NCI-H2029 (cell line): ENCODE measurements around the gene ZNF646.

ENCODE experiments used
- DNase-seq: peaks from one replicate; lab custom pipeline; 2025; lab: John Stamatoyannopoulos, UW

ZNF646 gene, protein sequence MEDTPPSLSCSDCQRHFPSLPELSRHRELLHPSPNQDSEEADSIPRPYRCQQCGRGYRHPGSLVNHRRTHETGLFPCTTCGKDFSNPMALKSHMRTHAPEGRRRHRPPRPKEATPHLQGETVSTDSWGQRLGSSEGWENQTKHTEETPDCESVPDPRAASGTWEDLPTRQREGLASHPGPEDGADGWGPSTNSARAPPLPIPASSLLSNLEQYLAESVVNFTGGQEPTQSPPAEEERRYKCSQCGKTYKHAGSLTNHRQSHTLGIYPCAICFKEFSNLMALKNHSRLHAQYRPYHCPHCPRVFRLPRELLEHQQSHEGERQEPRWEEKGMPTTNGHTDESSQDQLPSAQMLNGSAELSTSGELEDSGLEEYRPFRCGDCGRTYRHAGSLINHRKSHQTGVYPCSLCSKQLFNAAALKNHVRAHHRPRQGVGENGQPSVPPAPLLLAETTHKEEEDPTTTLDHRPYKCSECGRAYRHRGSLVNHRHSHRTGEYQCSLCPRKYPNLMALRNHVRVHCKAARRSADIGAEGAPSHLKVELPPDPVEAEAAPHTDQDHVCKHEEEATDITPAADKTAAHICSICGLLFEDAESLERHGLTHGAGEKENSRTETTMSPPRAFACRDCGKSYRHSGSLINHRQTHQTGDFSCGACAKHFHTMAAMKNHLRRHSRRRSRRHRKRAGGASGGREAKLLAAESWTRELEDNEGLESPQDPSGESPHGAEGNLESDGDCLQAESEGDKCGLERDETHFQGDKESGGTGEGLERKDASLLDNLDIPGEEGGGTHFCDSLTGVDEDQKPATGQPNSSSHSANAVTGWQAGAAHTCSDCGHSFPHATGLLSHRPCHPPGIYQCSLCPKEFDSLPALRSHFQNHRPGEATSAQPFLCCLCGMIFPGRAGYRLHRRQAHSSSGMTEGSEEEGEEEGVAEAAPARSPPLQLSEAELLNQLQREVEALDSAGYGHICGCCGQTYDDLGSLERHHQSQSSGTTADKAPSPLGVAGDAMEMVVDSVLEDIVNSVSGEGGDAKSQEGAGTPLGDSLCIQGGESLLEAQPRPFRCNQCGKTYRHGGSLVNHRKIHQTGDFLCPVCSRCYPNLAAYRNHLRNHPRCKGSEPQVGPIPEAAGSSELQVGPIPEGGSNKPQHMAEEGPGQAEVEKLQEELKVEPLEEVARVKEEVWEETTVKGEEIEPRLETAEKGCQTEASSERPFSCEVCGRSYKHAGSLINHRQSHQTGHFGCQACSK (N-terminal part only)

DNA sequence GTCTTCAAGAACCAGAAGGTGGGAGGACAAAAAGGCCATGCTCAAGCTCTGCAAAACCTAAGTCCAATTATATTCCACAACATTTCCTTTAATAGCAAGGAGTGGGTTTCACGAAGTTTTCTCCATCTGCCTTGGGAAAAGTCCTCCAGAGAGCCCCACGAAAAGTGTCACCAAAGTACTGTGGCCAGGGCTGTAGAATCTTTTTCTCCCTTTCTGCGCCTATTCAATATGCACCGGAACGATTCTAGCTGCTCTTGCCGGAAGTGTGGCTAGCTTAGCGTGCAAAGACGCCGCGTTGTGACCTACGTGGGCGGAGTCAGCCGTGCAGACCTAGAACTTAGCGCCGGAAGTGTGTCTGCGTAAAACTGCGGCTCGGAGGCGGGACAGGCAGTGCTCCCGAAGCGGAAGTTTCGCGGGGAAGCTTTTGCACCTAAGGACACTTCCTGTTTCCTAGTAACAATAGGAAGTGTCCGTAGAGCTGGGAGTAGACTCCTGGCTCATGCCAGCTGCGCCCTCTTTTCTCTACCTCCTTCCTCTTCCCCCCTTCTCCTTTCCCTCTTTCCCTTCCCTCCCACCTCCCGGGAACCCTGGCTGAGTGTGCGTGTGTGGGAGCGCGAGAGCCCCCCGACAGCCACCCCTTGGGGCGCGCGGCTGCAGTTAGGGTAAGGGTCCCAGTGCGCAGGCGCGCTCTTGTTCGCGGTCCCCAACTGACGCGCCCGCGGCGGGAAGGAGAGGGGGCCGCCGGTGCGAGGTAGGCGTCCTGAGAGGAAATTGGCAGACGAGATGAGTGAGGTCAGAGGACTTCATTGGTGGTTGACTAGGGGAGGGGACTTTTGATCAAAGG, at the start of gene ZNF646, which contains the start of gene ZNF668:
ZNF646 (plus strand) TSS at position 453 of the 844 bp plus-strand sequence. CDS start 1,903 bp downstream, outside the sequence.
ZNF668 (minus strand) TSS at position 271 of the 844 bp plus-strand sequence. CDS start 9,781 bp downstream, outside the sequence.
- DNase-seq: peak; percentile 99

DNA sequence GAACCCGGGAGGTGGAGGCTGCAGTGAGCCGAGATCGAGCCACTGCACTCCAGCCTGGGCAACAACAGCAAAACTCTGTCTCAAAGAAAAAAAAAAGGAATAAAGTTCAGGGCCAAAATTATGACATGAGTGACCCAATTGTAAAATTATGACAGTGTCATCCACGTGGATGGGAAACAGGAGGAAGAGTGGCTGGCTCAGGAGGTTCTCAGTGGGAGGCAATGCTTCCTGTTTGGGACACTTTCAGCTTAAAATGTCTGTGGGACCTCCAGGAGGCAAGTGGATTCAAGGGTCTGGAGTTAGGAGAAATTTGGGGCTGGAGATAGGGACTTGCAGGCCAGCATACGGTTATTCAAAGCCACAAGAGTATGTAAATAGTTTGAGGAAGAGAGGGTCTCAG, 48.9 kb upstream of the ZNF646 start:
- DNase-seq: no peak

DNA sequence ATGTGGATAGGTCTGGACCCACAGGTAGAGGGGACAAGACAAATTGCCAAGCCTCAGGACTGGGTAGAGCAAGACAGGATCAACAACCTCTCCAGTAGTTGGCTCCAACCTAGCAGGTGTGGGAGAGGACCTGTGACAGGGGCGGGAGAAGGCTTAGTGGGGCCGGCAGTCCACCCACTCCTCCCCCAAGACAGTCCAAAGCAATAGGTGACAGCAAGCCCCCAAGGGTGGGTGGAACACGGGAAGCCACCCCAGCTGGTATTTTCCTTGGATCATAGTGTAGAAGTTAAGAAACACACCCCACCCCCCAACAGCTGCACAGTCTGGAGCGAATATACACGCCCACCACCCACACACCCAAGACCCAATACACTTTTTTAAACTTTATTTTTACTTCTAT, 45.0 kb upstream of the ZNF646 start:
- DNase-seq: no peak

DNA sequence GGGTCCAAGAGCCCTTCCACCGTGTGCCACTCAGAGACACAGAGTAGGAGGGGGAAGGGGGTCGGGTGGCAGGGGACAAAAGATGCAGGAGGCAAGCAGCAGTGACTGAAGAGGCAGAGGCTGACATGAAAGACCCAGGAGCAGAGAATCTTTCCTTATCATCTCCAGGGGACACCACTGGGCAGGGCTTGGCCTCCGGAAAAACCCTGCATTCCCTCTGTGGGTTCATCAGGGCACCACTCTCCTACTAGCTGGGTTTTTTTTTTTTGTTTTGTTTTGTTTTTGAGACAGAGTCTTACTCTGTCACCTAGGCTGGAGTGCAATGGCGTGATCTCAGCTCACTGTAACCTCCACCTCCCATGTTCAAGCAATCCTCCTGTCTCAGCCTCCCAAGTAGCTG, 42.9 kb upstream of the ZNF646 start:
- no peak for DNase-seq

DNA sequence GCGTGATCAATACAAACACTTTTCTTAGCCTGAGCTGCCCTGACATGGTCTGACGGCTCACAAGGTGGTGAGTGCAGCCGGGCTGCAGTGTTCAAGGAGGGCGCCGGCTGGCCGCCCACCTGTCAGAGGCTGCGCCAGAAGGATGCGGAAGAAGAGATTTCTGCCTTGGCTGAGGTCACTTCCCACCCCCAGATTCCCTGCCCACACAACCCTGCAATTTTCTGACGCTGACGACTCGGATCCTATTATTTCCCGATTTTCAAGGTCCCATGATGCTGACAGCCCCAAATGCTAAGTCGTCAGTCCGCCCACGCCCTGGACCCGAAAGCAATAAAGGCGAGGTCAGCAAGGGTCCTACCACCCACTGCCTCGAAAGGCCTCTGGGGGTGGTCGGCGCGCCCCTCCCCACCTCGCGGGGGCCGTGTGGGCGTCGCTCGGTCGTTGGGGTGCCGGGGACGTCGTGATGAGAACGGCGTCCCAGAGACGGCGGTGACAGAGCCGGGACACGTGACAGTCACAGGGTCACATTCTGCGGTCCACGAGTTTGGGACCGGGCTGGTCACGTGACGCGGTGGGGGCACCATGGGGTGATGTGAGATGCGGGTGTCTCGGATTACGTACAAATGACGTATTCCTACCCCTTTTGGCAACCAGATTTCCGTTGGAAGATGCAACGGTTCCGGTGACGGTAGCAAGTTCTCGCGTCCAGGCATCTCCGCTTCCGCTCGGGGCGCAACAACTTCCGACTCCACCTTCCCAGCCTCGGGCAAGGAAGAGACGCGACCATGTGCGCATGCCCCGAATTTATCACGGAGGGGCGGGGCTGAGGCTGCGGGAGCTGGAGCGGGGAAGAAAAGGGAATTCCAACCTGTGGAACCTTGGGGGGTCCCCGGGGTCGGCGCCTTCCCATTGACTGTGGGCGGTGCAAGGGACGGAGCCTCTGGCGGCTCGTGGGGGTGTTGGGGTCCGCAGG, 41.2 kb upstream of the ZNF646 start, which contains the start of gene STX4:
STX4 (plus strand) TSS at position 823 of the 973 bp plus-strand sequence. CDS start 248 bp downstream, outside the sequence.
- peak; percentile 92 for DNase-seq

DNA sequence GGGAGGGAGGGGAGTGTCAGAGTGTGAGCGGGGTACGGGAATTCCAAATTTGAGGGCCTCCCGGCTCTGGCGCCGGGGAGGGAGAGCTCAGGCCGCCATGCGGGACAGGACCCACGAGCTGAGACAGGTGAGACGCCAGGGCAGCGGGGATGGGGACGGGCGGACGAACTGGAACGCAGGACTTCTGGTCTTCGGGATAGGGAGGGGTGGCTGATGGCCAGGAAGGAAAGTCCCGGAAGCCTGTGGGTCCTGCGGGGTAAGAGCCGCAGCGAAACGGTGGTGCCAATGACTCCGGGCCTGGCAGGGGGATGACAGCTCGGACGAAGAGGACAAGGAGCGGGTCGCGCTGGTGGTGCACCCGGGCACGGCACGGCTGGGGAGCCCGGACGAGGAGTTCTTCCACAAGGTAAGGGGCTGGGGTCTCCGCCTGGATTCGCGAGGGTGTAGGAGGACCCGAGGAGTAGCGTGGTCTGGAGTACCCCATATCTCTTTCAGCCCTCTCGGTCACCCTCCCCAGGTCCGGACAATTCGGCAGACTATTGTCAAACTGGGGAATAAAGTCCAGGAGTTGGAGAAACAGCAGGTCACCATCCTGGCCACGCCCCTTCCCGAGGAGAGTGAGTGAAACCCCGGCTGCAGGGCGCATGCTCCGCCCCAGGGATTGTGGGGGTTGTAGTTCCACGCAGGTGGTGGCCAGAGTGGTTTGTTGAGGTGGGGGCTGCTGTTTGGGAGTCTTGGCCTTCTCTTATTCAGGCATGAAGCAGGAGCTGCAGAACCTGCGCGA, 40.3 kb upstream of the ZNF646 start:
- peak; percentile 63 for DNase-seq

DNA sequence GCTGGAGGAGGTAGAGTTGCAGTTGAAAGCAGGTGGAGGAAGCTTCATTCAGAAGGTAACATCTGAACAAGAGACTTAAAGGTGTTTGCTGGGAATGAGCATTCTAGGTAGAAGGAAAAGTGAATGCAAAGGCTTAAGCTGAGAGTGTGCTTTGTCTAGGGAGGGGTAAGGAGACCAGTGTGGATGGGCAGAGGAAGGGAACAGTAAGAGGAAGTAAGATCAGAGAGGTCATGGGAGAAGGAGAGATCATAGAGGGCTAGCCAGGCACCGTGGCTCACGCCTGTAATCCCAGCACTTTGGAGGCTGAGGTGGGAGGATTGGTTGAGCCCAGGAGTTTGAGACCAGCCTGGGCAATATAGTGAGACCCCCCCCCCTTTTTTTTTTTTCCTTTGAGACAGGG, 37.5 kb upstream of the ZNF646 start:
- DNase-seq: no peak

DNA sequence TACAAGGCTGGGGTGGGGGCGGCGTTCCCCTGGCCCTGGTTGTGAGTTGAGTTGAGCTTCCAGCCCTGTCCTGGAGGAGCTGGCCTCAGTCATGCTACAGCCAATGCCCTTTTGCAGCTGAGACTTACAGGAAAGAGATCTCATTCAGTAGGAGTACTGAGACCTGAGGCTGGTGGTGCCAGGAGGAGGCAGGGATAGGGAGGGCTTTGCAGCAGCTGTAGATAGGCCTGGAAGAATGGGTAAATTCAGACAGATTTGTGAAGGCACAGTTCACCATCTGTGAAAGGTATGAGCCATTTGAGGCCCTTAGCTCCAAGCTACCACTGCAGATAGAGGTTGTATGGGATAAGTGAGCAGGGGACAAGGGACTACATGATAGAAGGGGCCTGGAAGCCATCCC, 35.2 kb upstream of the ZNF646 start:
- DNase-seq: no peak

DNA sequence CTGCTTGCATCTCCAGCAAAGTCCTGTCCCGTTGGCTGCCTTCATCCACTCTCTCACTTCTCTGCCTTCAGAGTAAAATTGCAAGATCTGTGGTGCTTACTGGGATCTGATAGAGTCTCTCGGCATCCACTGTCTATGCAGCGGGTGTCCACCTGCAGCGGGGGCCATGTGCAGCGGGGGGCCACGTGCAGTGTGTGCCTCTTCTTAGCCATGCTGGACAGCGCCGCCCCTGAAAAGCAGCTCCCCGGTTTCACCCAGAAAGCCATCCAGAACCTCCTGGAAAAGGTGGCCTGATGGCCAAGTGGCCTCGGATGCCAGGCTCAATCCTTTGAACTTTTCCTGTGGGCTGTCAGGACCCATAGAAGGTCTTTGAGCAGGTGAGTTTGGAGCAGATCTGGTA, 31.4 kb upstream of the ZNF646 start:
- DNase-seq: no peak

DNA sequence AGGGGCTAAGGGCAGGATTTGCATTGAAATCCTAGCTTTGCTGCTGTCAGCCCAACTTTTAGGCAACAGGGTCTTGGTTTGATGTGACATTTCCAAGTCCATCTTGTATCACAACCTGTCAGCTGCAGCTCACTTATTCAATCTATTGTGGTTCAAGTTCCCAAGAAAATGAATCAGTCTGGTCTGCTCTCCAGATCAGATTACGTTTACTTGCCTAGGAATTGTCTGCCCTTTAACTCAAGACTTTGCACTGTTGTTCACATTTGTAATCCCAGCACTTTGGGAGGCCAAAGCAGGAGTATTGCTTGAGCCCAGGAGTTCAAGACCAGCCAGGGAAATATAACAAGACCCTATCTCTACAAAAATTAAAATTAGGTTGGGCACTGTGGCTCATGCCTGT, 30.9 kb upstream of the ZNF646 start:
- no peak for DNase-seq

DNA sequence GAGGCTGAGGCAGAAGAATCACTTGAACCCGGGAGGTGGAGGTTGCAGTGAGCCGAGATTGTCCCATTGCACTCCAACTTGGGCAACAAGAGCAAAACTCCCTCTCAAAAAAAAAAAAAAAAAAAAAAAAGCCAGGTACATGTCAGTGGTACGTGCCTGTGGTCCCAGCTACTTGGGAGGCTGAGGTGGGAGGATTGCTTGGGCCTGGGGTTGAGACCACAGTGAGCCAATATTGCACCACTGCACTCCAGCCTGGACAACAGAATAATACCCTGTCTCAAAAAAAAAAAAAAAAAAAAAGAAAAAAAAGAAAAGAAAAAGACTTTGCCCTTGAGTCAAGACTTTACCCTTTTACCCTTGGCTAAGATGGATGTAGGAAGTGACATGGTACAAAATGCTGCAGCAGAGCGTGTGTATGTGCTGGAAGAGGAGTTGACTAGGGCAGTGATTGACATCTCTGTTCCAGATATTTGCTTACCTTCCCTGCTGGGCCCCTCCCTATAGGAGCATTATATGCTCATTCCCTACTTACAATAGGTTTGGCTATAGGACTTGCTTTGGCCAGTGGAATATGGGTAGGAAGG, 30.2 kb upstream of the ZNF646 start:
- no peak for DNase-seq

DNA sequence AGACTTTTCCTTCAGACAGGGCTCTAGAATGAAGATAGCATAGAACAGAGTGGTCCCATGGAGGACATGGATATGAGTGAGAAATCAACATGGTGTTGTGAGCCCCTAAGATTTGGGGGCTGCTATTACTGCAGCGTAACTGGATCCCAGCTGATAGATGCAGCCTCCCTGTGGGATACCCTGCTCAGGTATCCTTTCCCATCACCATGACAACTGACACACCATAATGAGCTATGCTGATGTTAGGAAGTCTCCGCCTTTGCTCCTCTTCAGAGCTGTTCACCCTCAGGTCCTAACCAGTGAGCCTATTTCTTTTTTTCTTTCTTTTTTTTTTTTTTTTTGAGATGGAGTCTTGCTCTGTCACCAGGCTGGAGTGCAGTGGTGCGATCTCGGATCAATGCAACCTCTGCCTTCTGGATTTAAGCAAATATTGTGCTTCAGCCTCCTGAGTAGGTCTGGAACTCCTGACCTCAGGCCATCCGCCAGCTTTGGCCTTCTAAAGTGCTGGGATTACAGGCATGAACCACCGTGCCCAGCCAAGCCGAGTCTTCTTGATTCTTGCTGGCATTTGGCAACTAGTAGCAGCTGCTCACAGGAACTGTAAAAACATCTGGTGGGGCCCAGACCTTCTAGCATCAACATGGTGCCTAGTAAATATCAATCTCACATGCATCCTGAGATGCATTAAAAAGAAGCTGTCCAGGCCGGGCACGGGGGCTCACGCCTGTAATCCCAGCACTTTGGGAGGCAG, 23.8 kb upstream of the ZNF646 start:
- DNase-seq: no peak

DNA sequence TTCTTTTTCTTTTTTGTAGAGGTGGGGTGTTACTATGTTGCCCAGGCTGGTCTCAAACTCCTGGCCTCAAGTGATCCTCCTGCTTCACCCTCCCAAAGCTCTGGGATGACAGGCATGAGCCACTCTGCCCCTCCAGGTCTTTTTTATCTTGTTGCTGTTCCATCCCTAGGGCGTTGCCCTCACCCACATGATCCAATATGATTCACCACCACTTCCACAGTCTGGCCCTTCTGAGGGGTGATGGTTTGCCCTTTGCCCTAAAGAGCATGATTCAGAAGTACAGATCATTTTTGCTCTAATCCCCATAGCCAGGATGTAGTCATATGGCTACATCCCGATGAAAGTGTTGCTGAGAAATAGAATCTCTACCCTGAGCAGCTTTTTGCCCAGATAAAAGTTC, 22.1 kb upstream of the ZNF646 start:
- no peak for DNase-seq

DNA sequence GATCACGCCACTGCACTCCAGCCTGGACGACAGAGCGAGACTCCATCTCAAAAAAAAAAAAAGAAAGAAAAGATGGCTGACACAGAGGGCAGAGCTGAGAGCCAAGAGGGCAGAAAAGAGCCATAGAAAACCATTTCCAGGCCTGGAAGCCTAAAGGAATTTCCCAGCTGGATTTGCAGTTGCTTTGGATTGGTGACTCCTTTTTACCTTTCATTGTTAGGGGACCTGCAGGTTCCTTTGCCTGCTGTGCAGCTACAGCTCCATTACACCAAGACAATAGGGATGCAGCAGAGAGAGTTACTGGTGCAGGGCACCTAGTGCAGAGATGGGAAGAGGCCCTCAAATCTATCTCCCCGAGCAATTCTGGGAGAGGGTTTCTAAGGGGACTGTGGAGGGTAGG, 18.6 kb upstream of the ZNF646 start:
- DNase-seq: no peak

DNA sequence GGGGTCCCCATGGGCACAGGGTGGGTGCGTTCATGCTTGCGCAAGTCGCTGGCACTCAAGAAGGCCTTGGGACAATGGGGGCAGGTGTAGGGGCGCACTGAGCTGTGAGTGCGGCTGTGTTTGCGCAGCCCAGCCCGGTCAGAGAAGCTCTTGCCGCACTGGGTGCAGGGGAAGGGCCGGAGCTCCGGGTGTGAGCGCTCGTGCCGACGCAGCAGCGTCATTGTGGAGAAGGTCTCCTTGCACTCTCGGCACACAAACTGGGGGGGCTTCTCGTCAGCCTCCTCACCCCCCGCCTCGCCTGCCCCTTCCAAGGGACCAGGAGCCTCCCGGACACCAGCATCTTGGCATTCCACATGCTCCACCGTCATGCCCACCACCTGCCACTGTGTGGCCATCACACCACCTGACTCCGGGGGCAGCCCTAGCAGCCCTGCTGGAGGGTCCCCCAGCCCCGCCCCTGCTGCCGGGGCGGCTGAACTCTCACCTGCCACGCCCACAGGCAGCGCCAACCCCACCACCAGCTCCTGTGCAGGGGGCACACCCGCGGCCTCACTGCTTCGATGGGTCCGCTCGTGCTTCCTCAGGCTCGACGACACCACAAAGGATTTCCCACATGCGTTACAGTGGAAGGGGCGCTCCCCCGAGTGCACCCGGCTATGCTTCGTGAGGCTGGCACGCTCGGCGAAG, 13.0 kb upstream of the ZNF646 start:
- no peak for DNase-seq

DNA sequence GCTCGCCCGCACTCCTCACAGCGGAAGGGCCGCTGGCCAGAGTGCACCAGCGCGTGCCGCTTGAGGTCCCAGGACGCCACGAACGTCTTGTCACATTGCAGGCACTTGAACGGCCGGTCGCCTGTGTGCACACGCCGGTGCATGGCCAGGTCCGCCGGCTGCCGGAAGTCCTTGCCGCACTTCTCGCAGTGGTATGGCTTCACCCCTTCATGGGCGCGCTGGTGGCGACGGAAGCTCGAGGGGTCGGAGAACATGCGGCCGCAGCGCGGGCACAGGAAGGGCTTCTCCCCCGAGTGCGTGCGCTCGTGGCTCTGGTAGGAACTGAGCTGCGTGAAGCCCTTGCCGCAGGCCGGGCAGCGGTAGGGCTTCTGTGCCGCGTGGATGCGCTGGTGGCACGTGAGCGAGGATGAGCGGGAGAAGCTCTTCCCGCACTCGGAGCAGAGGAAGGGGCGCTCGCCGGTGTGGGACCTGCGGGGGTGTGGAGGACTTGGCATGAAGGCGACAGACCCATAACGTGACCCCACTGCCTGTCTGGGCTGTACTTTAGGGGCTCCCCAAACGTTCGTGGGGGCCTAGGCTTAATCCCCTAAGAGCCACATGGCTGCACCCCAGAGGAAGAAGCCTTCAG, 12.3 kb upstream of the ZNF646 start:
- no peak for DNase-seq

DNA sequence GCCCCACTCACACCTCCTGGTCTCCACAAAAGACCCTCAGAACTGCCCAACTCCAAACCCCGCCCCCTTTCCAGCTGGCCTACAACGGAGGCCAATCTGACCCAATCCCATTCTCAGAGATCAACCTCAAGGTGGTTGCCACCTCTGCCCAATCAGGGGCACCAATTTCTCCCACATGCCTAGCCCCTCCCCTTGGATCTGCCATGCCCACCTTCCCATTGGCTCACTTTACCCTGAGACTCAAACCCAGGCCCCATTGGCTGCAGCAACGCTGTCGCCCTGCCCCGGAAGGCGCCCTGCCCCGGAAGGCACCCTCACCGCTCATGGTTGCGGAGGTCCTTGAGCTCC, 10.8 kb upstream of the ZNF646 start:
- DNase-seq: no peak
